Omental fat pad (tissue), 4 donors: Measurements from ENCODE around the gene ALDOB. TPM values are rescaled to one million over a fixed set of nuclear protein-coding genes. Genes with fewer than 3 reads are reported as not detected.

ENCODE experiments used
- ATAC-seq: fragments of 150-250 bp; one replicate; pipeline ENCODE4 v1.9.1; 2016; ENCODE audit warnings: mild to moderate bottlenecking, moderate library complexity; ENCODE audit not compliant: low FRiP score
- DNase-seq: peaks from one replicate; pipeline ENCODE4 v3.0.0-alpha.2; 2019; ENCODE audit warnings: low spot score
- total RNA-seq, 4 donors: library from RNA; depleted of rRNA; stranded (reverse); fragments of >200 nt; gene quantifications; one replicate each; pipeline ENCODE4 v1.1.0, GENCODE V29; 2016
- TF ChIP-seq, protein P1 (sequence below), 3 donors: fragments of 450-650 bp; IDR thresholded peaks; one replicate each; pipeline ENCODE4 v1.5.1; 2016 to 2017; ENCODE audit warnings: antibody characterized with exemption in 3 of 3, mild to moderate bottlenecking in 3 of 3, moderate library complexity in 2 of 3

ALDOB gene
- total RNA-seq, 4 donors from 2014 or later: 0.38 TPM; not detected in 3

DNA sequence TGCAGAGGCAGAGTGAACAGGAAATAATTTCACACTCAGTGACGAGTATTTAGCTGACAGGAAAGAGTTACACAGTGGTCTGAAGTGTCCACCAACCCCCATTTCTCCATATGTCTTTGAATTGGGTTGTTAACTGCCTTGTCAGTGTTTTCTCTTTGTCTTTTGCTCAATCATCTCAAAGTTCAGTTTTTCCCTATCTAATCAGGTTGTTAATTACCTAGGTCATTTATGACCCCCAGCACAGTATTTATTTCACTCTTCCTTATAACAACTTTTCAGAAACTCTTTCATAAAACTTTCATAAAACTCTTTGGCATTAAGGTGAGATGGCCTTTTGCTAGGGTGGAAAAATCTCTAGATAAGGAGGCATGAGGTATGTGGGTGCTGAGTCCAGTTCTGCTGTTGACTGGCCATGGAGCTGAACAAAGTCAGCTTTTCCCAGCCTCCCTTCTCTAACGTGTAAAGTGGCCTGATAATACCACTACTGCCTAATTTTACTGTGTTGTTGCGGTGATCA, 5.2 kb upstream of the ALDOB start:
- DNase-seq: no peak
- no peak for ATAC-seq
- TF ChIP-seq, protein P1, sequence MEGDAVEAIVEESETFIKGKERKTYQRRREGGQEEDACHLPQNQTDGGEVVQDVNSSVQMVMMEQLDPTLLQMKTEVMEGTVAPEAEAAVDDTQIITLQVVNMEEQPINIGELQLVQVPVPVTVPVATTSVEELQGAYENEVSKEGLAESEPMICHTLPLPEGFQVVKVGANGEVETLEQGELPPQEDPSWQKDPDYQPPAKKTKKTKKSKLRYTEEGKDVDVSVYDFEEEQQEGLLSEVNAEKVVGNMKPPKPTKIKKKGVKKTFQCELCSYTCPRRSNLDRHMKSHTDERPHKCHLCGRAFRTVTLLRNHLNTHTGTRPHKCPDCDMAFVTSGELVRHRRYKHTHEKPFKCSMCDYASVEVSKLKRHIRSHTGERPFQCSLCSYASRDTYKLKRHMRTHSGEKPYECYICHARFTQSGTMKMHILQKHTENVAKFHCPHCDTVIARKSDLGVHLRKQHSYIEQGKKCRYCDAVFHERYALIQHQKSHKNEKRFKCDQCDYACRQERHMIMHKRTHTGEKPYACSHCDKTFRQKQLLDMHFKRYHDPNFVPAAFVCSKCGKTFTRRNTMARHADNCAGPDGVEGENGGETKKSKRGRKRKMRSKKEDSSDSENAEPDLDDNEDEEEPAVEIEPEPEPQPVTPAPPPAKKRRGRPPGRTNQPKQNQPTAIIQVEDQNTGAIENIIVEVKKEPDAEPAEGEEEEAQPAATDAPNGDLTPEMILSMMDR (IDR thresholded peaks at IDR 0.05): no peak

DNA sequence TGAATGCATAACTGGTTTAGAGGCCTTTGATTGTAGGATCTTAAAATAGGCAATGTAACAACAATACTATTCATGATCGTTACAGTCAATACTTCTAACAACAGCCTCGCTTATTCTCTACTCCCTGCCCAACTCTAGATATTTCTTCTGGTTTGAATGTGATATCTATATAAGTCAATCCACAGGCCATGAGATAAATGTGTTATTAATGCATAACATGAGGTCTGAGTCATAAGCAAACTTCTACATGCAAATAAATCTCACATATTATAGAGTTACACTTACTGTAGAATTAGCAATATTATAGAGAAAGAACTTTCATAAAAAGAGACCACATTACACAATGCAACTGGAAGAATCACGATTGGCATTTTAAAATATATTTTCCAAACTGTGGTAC, 2.9 kb upstream of the ALDOB start:
- TF ChIP-seq, protein P1 (IDR thresholded peaks at IDR 0.05): no peak
- ATAC-seq (no peak), DNase-seq (no peak)

DNA sequence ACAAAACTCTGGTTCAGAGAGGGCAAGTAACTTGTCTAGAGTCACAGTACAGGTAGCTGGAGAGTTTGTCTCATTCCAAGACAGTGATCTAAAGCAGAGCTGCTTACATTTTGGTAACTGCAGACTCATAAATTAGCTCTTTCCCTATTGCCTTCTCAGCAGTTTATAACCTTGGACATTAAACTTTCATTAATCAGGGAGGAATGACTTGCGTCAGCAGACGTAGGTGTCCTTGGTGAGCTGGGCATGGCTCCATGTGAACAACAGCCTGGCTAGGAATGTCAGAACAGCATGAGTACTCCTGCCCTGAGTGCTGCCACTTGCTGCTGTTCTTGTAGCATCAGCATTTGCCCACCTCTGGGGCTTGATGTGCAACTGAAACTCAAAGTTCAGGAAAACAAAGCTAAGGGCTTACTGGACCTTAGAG, 2.2 kb upstream of the ALDOB start:
- ATAC-seq: no peak
- DNase-seq: no peak
- TF ChIP-seq, protein P1 (IDR thresholded peaks at IDR 0.05): no peak

DNA sequence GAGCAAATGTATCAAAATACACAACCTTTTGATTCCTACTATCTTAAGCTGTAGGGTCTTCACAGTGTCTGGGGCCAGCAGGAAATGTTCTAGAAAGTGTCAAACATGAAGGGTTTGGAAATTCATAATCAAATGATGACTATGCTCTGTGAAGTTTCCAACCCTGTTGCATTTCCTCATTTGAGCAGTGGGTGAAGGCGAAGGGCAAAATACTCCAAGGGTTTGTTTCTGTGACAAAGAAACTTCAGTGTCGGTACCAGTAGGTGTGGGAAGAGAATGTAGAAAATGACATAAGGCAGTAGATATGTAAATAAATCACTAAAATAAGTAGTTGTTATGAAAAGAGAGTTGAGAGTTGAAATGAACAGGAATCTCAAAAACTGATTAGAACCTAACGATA, 576 bp downstream of the ALDOB start:
- no peak for DNase-seq
- TF ChIP-seq, protein P1 (IDR thresholded peaks at IDR 0.05): no peak
- ATAC-seq: no peak

DNA sequence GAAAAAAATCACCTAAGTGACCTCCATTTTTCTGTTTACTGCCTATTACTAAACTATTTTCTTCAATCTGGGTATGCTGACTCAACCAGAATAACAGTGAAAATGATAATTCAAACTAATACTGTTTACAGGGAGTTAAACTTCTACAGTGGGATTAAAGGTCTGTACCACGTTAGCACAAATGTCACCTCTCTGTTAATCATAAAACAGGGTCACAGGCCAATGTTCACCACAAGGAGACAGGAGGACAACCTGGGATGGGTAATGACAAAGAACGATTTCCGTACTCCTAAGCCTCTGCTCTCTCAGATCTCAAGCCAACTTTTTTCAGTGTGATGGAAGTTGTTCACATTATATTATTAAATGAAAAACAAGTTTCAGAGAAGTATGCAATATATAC, 2.3 kb downstream of the ALDOB start:
- no peak for DNase-seq
- TF ChIP-seq, protein P1 (IDR thresholded peaks at IDR 0.05): no peak
- ATAC-seq: no peak

DNA sequence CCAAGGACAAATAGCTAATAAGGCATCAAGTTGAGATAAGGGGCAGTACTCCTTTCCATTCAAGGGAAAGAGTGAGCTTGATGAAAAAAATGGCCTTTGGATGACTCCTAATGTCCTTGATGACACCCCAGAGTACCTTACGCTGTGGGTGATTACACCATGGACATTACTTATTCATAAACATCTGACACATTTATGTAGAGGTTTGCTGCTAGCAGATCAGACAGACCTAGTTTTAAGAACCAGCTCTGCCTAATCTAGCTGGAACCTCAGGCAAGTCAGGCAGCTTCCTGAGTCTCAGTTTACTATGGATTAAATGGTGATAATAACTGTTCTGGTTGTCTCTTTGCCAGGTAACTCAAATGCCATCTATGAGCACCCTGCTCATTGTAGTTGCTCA, 2.8 kb downstream of the ALDOB start:
- ATAC-seq: no peak
- TF ChIP-seq, protein P1 (IDR thresholded peaks at IDR 0.05): no peak

DNA sequence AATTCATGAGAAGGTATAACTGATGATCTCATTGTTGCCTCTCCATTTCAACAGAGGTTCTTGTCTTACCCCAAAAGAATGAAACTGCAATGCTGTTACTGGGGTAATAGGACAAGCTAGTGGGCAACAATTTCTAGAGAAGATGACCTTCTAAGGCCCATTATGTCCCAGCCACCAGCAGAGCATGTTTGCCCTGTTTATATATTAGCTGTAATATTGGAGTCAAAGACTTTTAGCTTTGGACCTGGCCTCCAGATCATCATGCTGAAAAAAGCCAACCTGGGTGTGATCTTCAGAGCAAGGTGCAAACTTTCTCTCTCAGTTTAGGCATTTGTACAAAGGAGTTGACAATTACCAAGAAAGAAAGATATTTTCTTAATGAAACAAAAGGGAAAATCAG, 3.4 kb downstream of the ALDOB start:
- TF ChIP-seq, protein P1 (IDR thresholded peaks at IDR 0.05): no peak
- DNase-seq (no peak), ATAC-seq (no peak)

More for the DNA sequence above, 2.8 kb downstream of the ALDOB start:
- DNase-seq: no peak
